ENCODE measurements around the gene TRAF3IP3. TPM values are rescaled to one million over a fixed set of nuclear protein-coding genes. Genes with fewer than 3 reads are reported as not detected.

The TRAF3IP3 gene
- total RNA-seq, 1 donor from 2014 or later: 443 TPM

DNA sequence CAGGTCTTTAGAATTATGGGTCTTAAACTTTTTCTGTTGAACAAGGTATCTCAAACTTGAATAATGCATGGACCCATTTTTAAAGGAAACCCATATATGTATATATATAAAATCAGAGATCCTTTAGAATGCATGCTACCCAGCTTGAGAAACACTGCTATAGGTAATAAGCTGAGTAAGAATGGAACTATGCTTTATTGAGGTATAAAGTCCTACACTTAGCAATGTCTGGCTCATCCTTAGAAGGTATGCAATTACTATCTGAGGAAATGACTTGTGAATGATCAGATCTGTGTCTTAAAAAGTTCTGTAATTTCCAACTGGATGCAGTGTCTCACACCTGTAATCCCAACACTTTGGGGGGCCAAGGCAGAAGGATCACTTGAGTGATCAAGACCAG, 11.2 kb downstream of the TRAF3IP3 start:
- intact Hi-C loops (cut with micrococcal nuclease): loop anchor here (5.0 kb wide), 3 partner anchors 170 to 780 kb away; partner anchors contain the start of gene SYT14

DNA sequence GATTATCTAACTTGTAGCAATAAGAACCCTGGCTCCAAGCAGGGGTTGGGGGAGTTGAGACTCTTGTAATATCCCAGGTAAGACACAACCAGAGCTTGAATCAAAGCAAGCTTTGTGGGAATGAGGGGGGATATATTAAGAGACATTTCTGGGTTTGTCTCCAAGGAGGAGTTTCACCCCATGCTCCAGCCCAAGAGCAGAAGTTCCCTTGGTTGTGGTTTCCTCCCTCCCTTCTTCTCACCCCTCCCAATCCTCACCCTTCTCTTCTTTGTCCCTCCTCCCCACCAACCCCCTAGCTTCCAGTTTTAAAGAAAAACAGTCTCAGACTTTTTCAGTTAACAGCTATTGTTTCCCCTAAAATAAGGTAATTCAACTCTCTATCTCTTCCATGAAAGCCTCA, 11.9 kb downstream of the TRAF3IP3 start:
- intact Hi-C loops (cut with micrococcal nuclease): loop anchor here (1.0 to 5.0 kb wide), 9 partner anchors 11 to 780 kb away; partner anchors contain the start of genes C1orf74, SYT14, TRAF3IP3 and UTP25

DNA sequence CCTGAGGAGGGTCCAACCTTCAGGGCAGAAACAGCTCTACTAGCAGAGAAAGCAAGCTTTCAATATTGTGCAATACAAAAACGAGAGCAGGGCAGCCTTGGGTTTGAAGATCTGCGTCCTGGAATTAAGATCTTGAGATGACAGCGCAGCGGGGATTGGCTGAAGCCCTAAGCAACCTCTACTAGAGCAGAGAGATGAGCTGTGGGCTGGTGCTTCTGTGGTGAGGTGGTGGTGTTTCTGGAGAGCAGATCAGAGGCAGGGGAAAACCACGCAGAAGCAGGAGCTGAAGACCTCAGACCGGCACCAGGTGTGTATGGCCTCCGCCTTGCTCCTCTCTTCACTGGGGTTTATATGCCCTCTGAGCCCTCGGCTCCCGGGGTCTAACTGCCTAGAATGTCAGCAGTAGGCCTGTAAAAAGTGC, 12.5 kb downstream of the TRAF3IP3 start:
- intact Hi-C loops (cut with micrococcal nuclease): loop anchor here (1.0 to 5.0 kb wide), 9 partner anchors 12 to 781 kb away; partner anchors contain the start of genes C1orf74, SYT14, TRAF3IP3 and UTP25

DNA sequence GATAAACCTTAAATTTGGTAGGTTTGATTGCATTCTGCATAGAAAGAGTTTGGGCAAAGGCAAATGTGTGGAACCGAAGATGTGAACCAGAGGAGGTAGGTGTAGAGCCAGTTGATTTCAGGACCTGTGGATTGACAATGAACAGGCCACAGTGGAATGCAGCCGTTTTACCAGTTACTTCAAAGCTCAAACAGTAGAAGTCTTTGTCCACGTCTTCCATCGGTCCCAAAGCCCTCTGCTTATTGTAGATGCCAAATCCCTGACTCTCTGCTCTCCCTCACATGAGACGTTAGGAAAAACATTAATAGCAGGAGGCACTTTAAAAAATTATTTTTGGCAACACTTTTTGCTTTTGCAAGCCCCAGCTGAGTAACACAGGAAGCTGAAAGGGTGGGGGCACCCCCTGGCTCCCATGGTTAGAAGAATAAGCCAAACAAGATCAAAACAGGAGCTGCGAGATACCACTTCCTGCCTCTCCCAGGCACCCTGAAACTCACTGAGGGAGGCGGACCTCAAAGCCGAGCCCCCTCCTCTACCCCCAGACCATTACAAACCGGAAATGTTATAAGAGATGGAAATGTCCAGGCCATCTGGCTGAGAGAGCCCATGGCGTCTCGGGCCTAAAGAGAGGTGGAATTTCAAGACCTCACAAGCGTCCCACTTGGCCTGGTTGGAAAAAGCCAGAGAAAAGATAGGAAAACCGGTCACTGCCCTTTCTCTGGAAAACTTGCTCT, 13.5 kb downstream of the TRAF3IP3 start:
- intact Hi-C loops (cut with micrococcal nuclease): loop anchor here (5.0 kb wide), 3 partner anchors 168 to 782 kb away; partner anchors contain the start of gene SYT14

DNA sequence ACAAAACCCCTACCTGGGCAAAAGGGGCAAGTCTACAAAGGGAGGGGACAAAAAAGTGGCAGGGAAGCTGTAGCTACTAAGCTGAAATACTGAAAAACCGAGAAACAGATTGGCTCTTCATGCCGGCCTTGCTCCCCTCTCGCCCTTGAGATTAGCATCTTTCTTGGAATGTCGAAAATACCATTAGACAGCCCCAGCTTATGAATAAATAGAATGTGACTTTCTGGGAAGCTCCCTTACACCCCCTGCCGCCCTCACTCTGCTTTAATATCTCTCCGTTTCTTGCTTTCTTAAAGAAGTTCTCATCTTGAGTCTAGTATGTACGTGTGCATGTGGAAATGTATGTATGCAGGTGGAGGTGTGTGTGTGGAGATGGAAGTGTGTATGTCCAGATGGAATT, 14.1 kb downstream of the TRAF3IP3 start:
- intact Hi-C loops (cut with micrococcal nuclease): loop anchor here (5.0 kb wide), 3 partner anchors 167 to 783 kb away; partner anchors contain the start of gene SYT14

DNA sequence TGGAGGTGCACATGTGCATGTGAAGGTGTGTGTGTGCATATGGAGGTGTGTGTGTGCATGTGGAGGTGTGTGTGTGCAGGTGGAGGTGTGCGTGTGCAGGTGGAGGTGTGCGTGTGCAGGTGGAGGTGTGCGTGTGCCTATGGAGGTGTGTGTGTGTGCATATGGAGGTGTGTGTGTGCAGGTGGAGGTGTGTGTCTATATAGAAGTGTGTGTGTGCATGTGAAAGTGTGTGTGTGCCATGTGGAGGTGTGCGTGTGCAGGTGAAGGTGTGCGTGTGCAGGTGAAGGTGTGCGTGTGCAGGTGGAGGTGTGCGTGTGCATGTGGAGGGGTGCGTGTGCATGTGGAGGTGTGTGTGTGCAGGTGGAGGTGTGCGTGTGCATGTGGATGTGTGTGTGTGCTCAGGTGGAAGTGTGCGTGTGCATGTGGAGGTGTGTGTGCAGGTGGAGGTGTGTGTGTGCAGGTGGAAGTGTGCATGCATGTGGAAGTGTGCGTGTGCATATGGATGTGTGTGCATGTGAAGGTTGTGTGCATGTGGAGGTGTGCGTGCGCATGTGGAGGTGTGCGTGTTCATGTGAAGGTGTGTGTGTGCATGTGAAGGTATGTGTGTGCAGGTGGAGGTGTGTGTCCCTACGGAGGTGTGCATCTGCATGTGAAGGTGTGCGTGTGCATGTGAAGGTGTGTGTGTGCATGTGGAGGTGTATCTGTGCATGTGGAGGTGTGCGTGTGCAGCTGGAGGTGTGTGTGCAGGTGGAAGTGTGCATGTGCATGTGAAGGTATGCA, 15.0 kb downstream of the TRAF3IP3 start:
- intact Hi-C loops (cut with micrococcal nuclease): no loop called here

DNA sequence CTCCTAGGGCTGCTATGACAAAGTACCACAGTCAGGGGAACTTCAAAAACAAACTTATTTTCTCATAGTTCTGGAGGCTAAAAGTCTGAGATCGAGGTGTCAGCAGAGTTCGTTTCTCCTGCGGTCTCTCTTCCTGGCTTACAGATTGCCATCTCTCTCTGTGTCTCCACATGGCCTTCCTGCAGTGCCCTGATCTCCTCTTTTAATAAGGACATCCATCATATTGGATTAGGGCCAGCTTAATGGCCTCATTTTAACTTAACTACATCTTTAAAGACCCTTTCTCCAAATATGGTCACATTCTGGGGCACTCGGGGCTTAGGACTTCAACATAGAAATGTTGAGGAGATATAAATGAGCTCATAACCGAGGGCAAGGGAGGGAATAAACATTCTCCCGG, 16.3 kb downstream of the TRAF3IP3 start:
- intact Hi-C loops (cut with micrococcal nuclease): loop anchor here (1.0 kb wide), 1 partner anchor 51 kb away; no protein-coding TSS in a partner anchor

DNA sequence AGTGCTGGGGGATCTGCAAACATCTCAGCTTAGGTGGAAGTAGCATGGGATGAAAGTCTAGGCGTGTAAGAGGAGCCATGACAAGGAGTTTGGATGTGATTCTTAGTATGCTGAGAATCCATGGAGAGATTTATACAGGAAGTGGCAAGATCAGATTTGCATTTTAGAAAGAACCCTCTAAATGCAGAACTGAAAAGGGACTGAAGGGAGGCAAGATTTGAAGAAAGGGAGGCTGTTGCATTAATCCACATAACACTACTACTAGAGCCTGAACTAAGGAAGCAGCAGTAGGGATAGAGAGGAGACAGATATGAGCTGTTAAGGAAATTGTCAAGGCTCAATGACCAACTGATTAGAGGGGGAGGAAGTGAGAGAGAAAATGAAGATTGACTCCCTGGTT, 18.7 kb downstream of the TRAF3IP3 start:
- intact Hi-C loops (cut with micrococcal nuclease): no loop called here

DNA sequence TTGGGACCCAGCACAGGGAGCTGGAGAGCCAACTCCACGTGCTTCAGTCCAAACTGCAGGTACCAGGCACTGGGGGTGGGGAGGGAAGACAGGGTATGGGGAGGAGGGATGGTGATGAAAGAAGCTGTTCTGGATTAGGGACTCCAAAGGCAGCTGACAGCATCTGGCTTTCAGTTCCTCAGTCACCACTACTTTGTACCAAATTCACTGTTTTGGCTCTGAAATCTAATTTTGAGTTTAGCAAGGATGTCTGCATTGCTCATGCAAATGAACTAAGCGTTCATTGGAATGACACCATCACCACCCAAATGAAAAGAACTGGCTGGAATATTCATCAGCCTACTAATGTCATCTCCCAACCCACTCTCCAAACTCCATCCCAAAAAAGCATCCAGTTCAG, 19.8 kb downstream of the TRAF3IP3 start:
- intact Hi-C loops (cut with micrococcal nuclease): no loop called here

DNA sequence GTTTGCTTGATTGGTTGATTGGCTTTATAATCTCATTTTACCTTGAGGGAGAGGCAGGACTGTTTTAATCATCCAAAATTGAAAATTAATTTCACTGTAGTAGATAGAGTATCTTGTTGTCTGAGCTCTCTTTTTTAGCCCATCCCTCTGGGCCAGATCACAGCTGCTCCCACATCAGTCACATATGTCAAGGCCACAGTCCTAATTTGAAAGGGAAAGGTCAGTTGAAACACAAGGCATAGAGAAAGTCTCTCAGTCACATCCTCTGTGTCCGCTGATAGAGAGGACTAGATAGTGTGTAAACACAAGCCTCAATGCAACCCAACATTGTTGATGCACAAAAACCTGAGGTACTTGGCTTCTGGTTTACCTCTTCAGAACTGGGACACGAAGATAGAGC, 21.7 kb downstream of the TRAF3IP3 start:
- intact Hi-C loops (cut with micrococcal nuclease): no loop called here

DNA sequence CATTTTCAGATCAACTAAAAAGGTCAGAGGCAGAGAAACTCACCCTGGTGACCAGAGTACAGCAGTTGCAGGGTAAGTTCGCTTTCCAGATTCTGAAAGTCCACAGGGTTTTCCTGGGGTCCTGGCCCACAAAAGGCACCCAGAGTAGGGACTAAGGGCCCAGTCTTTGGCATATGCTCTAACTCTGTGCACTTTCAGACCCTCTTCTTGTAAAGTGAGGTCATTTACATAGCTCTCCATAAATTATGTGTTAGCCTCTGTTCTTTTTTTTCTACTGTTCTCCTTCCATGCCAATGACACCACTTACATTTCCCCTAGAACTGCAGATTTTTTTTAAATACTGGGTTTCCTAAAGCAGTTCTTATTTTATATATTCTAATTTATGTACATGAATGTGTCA, 22.2 kb downstream of the TRAF3IP3 start:
- intact Hi-C loops (cut with micrococcal nuclease): no loop called here

DNA sequence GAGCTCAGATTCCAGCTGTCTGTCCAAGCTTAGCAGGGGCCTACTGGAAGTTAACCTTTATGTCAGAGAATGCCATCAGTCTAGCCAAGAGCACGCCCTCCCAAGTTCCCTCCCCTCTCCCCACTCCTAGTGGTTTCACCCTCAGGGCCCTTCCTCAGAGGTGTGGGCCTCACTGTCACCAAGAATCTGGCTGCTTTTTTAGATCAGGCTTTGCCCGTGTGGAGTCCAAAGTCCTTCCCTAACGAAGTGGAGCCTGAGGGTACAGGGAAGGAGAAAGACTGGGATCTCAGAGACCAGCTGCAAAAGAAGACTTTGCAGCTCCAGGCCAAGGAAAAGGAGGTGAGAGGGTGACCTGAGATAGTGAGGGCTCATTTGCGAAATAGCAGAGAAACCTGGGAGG, 24.4 kb downstream of the TRAF3IP3 start:
- intact Hi-C loops (cut with micrococcal nuclease): loop anchor here (5.0 kb wide), 2 partner anchors 667 to 1797 kb away; partner anchors contain the start of gene SLC30A1

DNA sequence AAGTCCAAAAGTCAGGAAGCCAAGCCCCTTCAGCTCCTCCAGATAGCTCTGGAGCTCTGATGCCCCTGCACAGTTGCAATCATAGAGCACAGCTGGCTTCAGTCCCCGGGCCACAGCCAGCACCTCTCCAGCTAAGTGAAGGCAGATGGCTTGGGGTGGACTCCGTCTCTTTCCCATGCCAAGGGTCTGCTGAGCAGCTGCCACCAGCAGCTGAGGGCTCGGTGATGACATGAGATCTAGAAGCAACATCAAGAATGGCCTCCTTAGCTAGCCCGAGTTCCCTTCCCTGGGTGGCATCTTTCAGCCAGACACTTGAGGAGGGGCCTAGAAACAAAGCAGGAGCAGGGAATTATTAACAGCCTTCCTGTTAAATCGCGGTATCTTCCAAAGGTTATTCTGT, 27.5 kb downstream of the TRAF3IP3 start:
- intact Hi-C loops (cut with micrococcal nuclease): loop anchor here (5.0 kb wide), 2 partner anchors 664 to 1794 kb away; partner anchors contain the start of gene SLC30A1

DNA sequence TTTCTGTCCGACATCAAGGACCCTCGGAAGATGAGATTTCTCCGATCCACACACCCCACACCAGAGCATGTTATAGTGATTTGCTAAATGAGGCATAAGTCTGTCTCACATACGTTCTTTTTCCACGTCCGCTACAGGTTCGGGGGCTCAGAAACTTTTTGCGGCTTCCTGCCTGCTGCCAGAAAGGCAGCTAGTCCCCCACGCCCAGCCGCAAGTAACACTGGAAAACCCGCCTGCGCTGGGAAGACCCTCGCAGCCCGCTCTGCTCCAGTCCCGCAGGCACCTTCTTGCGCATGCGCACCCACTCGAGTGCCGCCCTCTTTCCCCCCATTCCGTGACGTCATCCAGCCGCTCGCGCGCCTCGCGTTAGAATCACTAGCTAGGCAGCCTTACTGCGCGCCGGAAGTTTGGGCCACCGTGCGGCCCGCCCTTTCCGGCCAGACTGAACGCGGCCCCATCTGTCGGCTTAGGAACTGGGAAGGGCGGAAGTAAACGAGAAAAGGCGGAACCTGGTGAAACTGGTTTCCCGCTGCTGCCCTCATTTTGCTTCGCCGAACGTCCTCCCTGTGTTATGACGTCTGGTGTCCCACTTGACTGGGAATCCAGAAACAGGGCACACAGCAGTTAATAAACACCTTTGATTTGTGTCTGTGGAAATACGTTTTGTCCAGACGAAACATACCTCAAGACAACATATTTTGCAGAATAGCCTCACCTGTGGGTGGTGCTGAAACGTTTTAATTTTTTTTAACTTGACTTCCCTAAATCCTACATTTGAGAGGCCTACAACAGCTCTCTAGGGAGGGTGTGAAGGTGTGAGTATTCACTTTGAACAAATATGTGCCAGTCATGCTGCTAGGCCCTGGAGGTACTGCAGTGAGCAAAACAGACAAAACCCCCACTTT, 28.7 kb downstream of the TRAF3IP3 start, which contains the start of gene C1orf74:
C1orf74 (minus strand) TSS at position 295 of the 905 bp plus-strand sequence. CDS start 925 bp downstream, outside the sequence.
- intact Hi-C loops (cut with micrococcal nuclease): loop anchor here (1.0 to 5.0 kb wide), 8 partner anchors 16 to 1793 kb away; partner anchors contain the start of genes HHAT, SLC30A1, TRAF3IP3 and UTP25

DNA sequence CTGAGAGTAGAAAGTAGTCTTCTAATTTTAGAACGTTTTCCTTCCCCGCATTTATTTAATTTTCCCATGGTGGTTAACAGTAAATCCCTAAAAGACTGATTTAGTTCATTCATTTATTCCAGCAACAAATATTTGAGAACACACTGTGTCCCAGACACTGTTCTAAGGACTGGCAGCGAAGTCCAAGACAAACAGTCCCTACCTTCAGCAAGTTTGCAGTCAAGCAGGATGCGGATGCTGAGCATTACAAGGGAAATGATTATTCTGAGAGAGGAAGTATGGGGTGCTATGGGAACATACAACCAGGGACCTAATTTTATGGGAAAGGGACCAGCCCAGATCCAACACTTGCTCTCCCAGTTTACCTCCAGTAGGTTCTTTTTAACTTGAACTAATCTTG, 29.7 kb downstream of the TRAF3IP3 start:
- intact Hi-C loops (cut with micrococcal nuclease): loop anchor here (2.0 kb wide), 1 partner anchor 543 kb away; the partner anchor contains the start of gene HHAT

DNA sequence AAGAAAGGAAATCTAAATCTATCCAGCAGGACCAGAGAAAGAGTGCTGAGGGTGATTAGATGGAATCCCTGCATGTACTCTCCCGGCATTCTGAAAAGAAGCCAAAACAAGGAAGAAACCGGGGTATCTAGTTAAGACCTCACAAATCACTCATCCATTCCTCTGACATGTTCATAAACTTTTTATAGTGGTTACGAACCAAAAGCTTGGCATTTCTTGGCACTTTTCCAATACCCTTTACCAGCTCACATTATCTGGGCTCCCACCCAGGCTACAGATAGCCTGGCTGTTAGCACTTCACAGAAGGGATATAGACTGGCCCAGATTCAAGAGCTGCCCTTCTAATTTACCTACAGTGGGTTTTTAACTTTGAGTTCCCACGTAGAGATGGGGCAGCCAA, 30.3 kb downstream of the TRAF3IP3 start:
- intact Hi-C loops (cut with micrococcal nuclease): no loop called here

DNA sequence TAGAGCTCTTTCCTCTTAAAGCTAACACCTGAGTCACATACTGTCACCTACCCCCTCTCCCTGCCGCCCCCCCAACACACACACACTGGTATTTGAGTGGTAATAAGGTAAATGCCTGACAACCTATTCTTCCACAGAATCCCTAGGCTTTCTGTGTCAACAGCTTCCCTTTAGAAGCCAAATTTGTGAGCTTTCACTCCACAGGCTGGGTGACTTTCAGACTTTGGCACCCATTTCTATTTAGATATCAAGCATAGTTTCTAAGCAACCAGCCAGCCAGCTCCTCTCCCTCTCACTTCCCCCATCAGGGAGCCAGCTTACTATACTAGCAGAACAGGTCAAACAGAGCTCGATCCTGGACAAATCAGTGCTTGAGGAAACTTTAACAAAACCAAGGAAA, 31.7 kb downstream of the TRAF3IP3 start:
- intact Hi-C loops (cut with micrococcal nuclease): no loop called here

DNA sequence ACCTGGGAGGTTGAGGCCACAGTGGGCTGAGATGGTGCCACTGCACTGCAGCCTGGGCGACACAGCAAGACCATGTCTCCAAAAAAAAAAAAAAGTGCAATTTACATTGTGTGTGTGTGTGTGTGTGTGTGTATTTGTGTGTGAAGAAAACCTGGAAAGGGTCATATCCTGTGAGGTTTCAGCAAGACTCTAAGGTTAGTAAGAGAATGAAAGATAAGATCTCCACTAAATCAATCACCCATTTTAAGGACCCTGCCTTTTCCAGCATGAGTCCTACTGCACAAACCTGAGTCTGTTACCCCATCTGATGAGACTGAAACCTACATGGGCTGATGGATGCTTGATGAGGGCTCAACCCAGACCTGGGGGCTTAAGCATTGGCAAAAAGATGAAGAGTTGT, 33.4 kb downstream of the TRAF3IP3 start:
- intact Hi-C loops (cut with micrococcal nuclease): loop anchor here (1.0 kb wide), 1 partner anchor 38 kb away; the partner anchor contains the start of gene UTP25

DNA sequence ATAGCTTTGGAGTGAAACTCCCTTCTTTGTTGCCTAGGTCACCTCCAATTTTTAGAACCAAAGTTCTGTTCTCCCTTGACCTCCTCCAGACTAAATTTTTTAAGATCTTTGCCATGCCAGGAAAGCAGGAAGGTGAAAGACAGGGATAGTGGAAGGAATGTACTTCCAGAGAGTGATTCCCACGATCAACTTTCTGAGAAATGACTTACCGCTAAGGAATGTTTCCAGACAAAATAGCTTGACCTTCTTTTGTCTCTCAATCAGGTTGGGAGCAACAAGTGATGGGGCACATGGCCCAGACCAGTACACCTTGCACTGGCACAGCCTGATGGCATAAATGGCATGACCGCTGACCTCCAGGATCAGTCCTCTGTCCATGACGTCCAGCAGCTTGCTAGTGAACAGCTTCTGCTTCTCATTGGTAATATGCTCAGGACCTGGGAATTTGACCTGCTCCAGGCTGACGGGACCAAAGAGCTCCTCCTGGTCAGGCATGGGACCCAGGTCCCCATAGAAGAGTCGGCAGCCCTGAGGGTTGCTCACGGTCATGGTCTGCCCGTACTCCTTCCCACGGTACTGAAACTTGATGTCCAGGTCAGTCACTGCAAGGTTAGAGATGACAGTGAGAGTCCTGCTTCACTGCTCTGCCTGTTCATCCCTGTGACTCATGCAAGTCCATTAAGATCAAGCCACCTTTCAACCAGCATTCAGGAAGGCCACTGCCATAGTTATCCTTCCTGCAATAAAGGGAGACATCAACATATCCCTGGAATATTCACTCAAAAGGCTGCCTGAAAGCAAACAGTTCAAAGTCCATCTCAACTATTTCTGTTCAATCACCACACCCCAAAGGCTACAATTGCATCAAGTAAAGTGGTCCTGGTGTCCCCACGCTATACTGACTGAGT, 34.7 kb downstream of the TRAF3IP3 start:
- intact Hi-C loops (cut with micrococcal nuclease): no loop called here
